BLaER1 treated with 17β-estradiol and CSF1 and Interleukin-3, amounts not matched to agents 10 nM and 100 nM (cell line): ENCODE data around the gene IL33.

ENCODE experiments used
- H3K27ac ChIP-seq, 11 experiments: shearing (Covaris generic); formaldehyde crosslinking; 2 replicates each; pipeline ENCODE4 v1.8.1; 2022
- H3K27me3 ChIP-seq, 11 experiments: shearing (Covaris generic); formaldehyde crosslinking; 2 replicates each; pipeline ENCODE4 v1.8.1; 2022
- H3K36me3 ChIP-seq, 11 experiments: shearing (Covaris generic); formaldehyde crosslinking; 2 replicates each; pipeline ENCODE4 v1.8.1; 2022
- H3K4me1 ChIP-seq, 10 experiments: shearing (Covaris generic); formaldehyde crosslinking; 2 replicates each; pipeline ENCODE4 v1.8.1; 2022
- H3K4me2 ChIP-seq, 11 experiments: shearing (Covaris generic); formaldehyde crosslinking; 2 replicates each; pipeline ENCODE4 v1.8.1; 2022
- H3K4me3 ChIP-seq, 10 experiments: shearing (Covaris generic); formaldehyde crosslinking; 2 replicates each; pipeline ENCODE4 v1.8.1; 2022
- H3K9ac ChIP-seq, 11 experiments: shearing (Covaris generic); formaldehyde crosslinking; 2 replicates each; pipeline ENCODE4 v1.8.1; 2022
- H3K9me3 ChIP-seq, 11 experiments: shearing (Covaris generic); formaldehyde crosslinking; replicated peaks in 1 of 11; 2 replicates each; pipeline ENCODE4 v1.8.1; 2022
- H4K20me1 ChIP-seq, 11 experiments: shearing (Covaris generic); formaldehyde crosslinking; 2 replicates each; pipeline ENCODE4 v1.8.1; 2022
- Cebpa-rat ChIP-seq, 11 experiments: shearing (Covaris generic); IDR thresholded peaks; 2 replicates each; pipeline ENCODE4 v1.8.1; 2022

The IL33 gene

GRCh38 chr9:6229186-6229585 is 13.6 kb downstream of the IL33 start:
- H4K20me1 ChIP-seq: no peaks in the 10 kb centered on the region
- H3K36me3 ChIP-seq: no peaks in the 10 kb centered on the region
- H3K4me1 ChIP-seq: peaks cover 0 to 49% (median 16%) of the 10 kb centered on the region in 10 experiments; a peak in 16 of 20 replicates
- peak overlapping the region in 1 of 11 experiments; percentile 66; a peak in 1 of 22 replicates for H3K27ac ChIP-seq
- no peak overlapping the region for H3K9ac ChIP-seq
- peak overlapping the region in 5 of 11 experiments; percentile 41 to 76 (median 64); a peak in 9 of 22 replicates for H3K4me2 ChIP-seq
- H3K9me3 ChIP-seq: no peaks in the 10 kb centered on the region
- no peaks in the 10 kb centered on the region for H3K27me3 ChIP-seq
- H3K4me3 ChIP-seq: no peak overlapping the region
- TF ChIP-seq Cebpa-rat (IDR thresholded peaks at IDR 0.05): no peak

GRCh38 chr9:6229619-6230018 is 14.0 kb downstream of the IL33 start:
- no peaks in the 10 kb centered on the region for H3K27me3 ChIP-seq
- peaks cover 0 to 49% (median 16%) of the 10 kb centered on the region in 10 experiments; a peak in 16 of 20 replicates for H3K4me1 ChIP-seq
- no peaks in the 10 kb centered on the region for H4K20me1 ChIP-seq
- H3K9me3 ChIP-seq: no peaks in the 10 kb centered on the region
- H3K36me3 ChIP-seq: no peaks in the 10 kb centered on the region
- TF ChIP-seq Cebpa-rat (IDR thresholded peaks at IDR 0.05): no peak
- no peak overlapping the region for H3K9ac ChIP-seq
- no peak overlapping the region for H3K4me3 ChIP-seq
- H3K27ac ChIP-seq: peak overlapping the region in 3 of 11 experiments; percentile 21 to 66 (median 48); a peak in 6 of 22 replicates
- peak overlapping the region in 7 of 11 experiments; percentile 39 to 76 (median 54); a peak in 14 of 22 replicates for H3K4me2 ChIP-seq

- Histone ChIP-seq H3K9me3 (no peaks in the 10 kb centered on the region), H4K20me1 (no peaks in the 10 kb centered on the region), H3K27ac (peak overlapping the region in 4 of 11 experiments; percentile 12 to 66 (median 34); a peak in 6 of 22 replicates), H3K36me3 (no peaks in the 10 kb centered on the region), H3K4me3 (no peak overlapping the region), H3K27me3 (no peaks in the 10 kb centered on the region), H3K4me2 (peak overlapping the region in 9 of 11 experiments; percentile 7 to 76 (median 42); a peak in 15 of 22 replicates), H3K4me1 (peaks cover 0 to 49% (median 16%) of the 10 kb centered on the region in 10 experiments; a peak in 16 of 20 replicates), H3K9ac (no peak overlapping the region)
- no peak for TF ChIP-seq Cebpa-rat (IDR thresholded peaks at IDR 0.05)
Observed at GRCh38 chr9:6230037-6230780, 14.6 kb downstream of the IL33 start.

DNA sequence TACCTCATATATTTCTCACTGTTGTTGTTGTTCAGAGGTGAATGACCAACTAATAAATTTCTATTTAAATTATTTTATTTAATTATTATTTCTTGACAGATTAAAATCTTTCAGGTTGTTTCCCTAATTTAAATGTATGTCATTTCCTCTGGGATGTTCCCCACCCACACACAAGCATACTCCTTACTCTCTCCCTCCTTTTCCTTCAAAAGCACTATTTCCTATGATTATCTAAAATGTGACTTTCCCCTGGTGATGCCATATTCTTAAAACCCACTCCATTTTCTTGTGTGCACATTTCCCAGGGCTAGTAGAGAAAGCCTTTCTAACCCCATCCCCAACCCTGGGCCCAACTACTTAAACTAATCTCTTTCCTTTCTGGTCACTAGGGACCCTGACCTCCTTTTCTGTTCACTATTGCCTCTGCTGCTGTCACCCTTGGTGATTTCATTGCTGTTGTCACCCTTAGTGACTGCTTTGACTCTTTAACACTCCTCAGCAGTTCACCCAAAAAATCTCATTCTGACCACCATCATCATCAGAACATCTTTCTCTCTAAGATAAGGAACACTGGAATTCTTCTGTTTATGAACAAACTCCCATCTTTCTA is 16.8 kb downstream of the IL33 start:
- Histone ChIP-seq H3K4me3 (no peak overlapping the region), H3K36me3 (no peaks in the 10 kb centered on the region), H3K4me1 (peaks cover 0 to 60% (median 16%) of the 10 kb centered on the region in 10 experiments; a peak in 16 of 20 replicates), H4K20me1 (no peaks in the 10 kb centered on the region), H3K27ac (no peak overlapping the region), H3K4me2 (peak overlapping the region in 3 of 11 experiments; percentile 49 to 64 (median 54); a peak in 4 of 22 replicates), H3K9ac (no peak overlapping the region), H3K9me3 (no peaks in the 10 kb centered on the region), H3K27me3 (no peaks in the 10 kb centered on the region)
- TF ChIP-seq Cebpa-rat (IDR thresholded peaks at IDR 0.05): no peak

- Histone ChIP-seq H3K36me3 (no peaks in the 10 kb centered on the region), H4K20me1 (no peaks in the 10 kb centered on the region), H3K9me3 (peaks cover 0 to 5% (median 2%) of the 10 kb centered on the region in 11 experiments; a peak in 10 of 22 replicates), H3K4me2 (no peak overlapping the region), H3K9ac (no peak overlapping the region), H3K27me3 (no peaks in the 10 kb centered on the region), H3K4me3 (no peak overlapping the region), H3K27ac (no peak overlapping the region), H3K4me1 (peaks cover 0 to 73% (median 15%) of the 10 kb centered on the region in 10 experiments; a peak in 16 of 20 replicates)
- no peak for TF ChIP-seq Cebpa-rat (IDR thresholded peaks at IDR 0.05)
Observed at GRCh38 chr9:6234014-6234413, 18.4 kb downstream of the IL33 start.

DNA sequence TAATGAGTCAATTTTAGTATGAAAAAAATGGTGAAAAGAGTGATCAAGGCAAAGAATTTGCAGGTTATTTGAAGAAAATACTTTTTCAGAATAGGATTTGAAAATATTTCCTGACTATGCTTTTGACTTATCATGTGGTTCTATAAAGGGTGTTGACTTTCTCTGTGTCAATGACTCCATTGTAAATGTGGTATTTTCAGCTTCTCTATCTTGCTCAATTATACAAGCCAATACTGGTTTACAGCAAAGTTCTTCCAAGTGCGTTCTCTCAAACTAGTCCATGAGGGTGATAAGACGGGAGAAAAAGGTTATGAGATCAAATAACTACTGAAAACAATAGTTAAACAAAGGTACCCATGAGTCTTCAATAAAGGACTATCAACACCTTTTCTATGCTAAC is 21.7 kb downstream of the IL33 start:
- no peak overlapping the region for H3K4me3 ChIP-seq
- no peaks in the 10 kb centered on the region for H3K27me3 ChIP-seq
- TF ChIP-seq Cebpa-rat (IDR thresholded peaks at IDR 0.05): no peak
- no peak overlapping the region for H3K27ac ChIP-seq
- H4K20me1 ChIP-seq: no peaks in the 10 kb centered on the region
- H3K4me2 ChIP-seq: peak overlapping the region in 1 of 11 experiments; percentile 21; a peak in 1 of 22 replicates
- H3K36me3 ChIP-seq: no peaks in the 10 kb centered on the region
- peaks cover 0 to 15% (median 12%) of the 10 kb centered on the region in 11 experiments; a peak in 17 of 22 replicates for H3K9me3 ChIP-seq
- no peak overlapping the region for H3K9ac ChIP-seq
- peaks cover 0 to 48% (median 0%) of the 10 kb centered on the region in 10 experiments; a peak in 6 of 20 replicates for H3K4me1 ChIP-seq

DNA sequence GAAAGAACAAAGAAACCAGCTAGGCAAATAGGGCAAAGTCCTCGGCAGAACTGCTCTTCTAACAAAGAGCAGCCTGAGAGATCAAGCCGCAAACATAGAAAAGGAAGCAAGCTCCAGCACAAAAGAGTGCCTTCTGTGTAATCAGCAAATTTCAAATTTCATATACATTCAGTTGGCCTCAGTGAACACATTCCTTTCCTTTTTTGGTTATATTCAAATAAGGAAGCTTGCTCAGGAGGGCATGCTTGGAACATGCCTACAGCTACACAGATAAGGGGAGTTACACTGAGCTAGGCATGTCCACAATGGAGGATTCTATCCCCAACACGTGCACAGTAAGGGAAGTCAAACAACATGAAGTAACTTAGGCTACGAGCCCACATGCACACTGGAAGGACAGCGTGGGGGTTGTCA is 23.4 kb downstream of the IL33 start:
- H3K4me1 ChIP-seq: peaks cover 0 to 39% (median 0%) of the 10 kb centered on the region in 10 experiments; a peak in 6 of 20 replicates
- peak overlapping the region in 3 of 11 experiments; percentile 0 to 70 (median 59); a peak in 4 of 22 replicates for H3K4me2 ChIP-seq
- H3K27ac ChIP-seq: peak overlapping the region in 1 of 11 experiments; percentile 1; a peak in 1 of 22 replicates
- no peaks in the 10 kb centered on the region for H3K36me3 ChIP-seq
- peaks cover 0 to 15% (median 12%) of the 10 kb centered on the region in 11 experiments; a peak in 17 of 22 replicates for H3K9me3 ChIP-seq
- no peak overlapping the region for H3K4me3 ChIP-seq
- H4K20me1 ChIP-seq: no peaks in the 10 kb centered on the region
- H3K27me3 ChIP-seq: no peaks in the 10 kb centered on the region
- H3K9ac ChIP-seq: no peak overlapping the region
- no peak for TF ChIP-seq Cebpa-rat (IDR thresholded peaks at IDR 0.05)

DNA sequence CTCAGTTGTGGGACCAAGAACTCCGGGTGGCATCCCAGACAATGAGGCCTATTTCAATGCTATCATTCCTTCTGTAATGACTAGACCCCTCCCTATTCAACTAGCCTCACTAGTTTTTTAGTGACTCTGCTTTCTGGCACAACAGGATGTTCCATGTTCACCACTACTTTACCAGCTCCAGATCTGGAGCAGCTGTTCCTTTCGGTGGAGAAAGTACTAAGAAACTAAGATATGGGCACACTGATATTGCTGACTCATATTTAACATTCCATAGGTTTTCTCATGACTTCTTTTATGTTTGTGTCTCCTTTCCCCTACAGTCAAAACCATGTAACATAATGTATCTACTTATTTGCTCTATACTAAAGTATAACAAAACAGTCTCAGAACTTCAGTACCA is 24.1 kb downstream of the IL33 start:
- H3K4me1 ChIP-seq: peaks cover 0 to 41% (median 0%) of the 10 kb centered on the region in 10 experiments; a peak in 6 of 20 replicates
- H3K9me3 ChIP-seq: peaks cover 0 to 15% (median 12%) of the 10 kb centered on the region in 11 experiments; a peak in 17 of 22 replicates
- H3K27ac ChIP-seq: no peak overlapping the region
- peak overlapping the region in 2 of 11 experiments; percentile 59 to 70; a peak in 3 of 22 replicates for H3K4me2 ChIP-seq
- TF ChIP-seq Cebpa-rat (IDR thresholded peaks at IDR 0.05): no peak
- no peak overlapping the region for H3K4me3 ChIP-seq
- H3K9ac ChIP-seq: no peak overlapping the region
- H4K20me1 ChIP-seq: no peaks in the 10 kb centered on the region
- no peaks in the 10 kb centered on the region for H3K27me3 ChIP-seq
- H3K36me3 ChIP-seq: no peaks in the 10 kb centered on the region

GRCh38 chr9:6243746-6244145 is 28.1 kb downstream of the IL33 start:
- H3K4me2 ChIP-seq: peak overlapping the region in 2 of 11 experiments; percentile 22 to 26; a peak in 1 of 22 replicates
- H4K20me1 ChIP-seq: no peaks in the 10 kb centered on the region
- peaks cover 0 to 19% (median 0%) of the 10 kb centered on the region in 10 experiments; a peak in 6 of 20 replicates for H3K4me1 ChIP-seq
- H3K4me3 ChIP-seq: no peak overlapping the region
- no peak for TF ChIP-seq Cebpa-rat (IDR thresholded peaks at IDR 0.05)
- no peak overlapping the region for H3K9ac ChIP-seq
- H3K27me3 ChIP-seq: no peaks in the 10 kb centered on the region
- no peaks in the 10 kb centered on the region for H3K36me3 ChIP-seq
- H3K9me3 ChIP-seq: peaks cover 0 to 15% (median 11%) of the 10 kb centered on the region in 11 experiments; a peak in 17 of 22 replicates
- H3K27ac ChIP-seq: no peak overlapping the region
